Transverse colon (tissue), 3 donors: ENCODE measurements around the gene MGME1.
A peak's percentile ranks its signal among the peaks of the same experiment; 100 is the strongest.

Source experiments
- CTCF ChIP-seq, 5 experiments: fragments of 200-600 bp in 3 of 5; fragments of 450-650 bp in 2 of 5; sonication (generic) in 3 of 5; IDR thresholded peaks; 1 replicate in 2 of 5; 2 replicates in 3 of 5; pipeline ENCODE4 v1.5.1; 2016 to 2017; ENCODE audit warnings: antibody characterized with exemption in 5 of 5, inconsistent platforms in 3 of 5, mild to moderate bottlenecking in 2 of 5, moderate library complexity in 1 of 5
- POLR2A ChIP-seq: fragments of 450-650 bp; IDR thresholded peaks from one replicate; pipeline ENCODE4 v1.6.1; 2016; ENCODE audit warnings: antibody characterized with exemption, mild to moderate bottlenecking, moderate library complexity

GRCh38 chr20:18019068-18019467 is 50.2 kb downstream of the MGME1 start:
- TF ChIP-seq CTCF (IDR thresholded peaks at IDR 0.05) (peak in 3 of 5 experiments; percentile 16 to 26 (median 16)), POLR2A (no peak)
